Measurements from ENCODE around the gene TMEM179.

The TMEM179 gene

GRCh38 chr14:104545151-104545941, 59.2 kb downstream of the TMEM179 start:
- DNase-seq (ENCODE audit: low read depth, low spot score): no peak

GRCh38 chr14:104544362-104544961, 60.1 kb downstream of the TMEM179 start:
- no peak for DNase-seq (ENCODE audit: low read depth, low spot score)

GRCh38 chr14:104542871-104543830, 61.4 kb downstream of the TMEM179 start:
- no peak for DNase-seq (ENCODE audit: low read depth, low spot score)

- no peak for DNase-seq (ENCODE audit: low read depth, low spot score)
Measured at GRCh38 chr14:104541905-104542465, 62.6 kb downstream of the TMEM179 start.

Data from ELF-1 (cell line).